Measurements from ENCODE around the gene SNX15.

DNA sequence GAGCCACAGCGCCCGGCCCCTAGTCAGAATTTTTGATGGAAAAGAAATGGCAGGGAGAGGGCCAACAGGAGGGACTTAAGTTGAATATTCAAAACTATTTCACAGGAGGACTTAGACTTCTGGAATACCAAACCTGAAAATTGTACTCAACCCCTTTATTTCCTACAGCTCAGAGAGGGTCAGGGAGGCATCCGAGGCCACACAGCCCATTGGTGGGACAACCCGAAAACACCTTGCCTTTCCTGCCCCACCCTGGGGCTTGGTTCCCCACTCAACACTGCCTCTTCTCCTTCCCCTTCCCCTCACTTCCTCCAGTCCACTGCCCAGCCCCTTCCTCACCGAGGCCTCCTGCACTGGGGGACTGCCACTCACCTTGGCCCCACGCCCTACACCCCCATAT lies 29.8 kb downstream of the SNX15 start:
- TF ChIP-seq POLR2AphosphoS5 (IDR thresholded peaks at IDR 0.05; ENCODE audit: low read depth, low read length) = no peak
- TF ChIP-seq REST (IDR thresholded peaks at IDR 0.05; ENCODE audit: insufficient read depth in 1 of 2, low read depth in 2 of 2, low read length in 2 of 2) = no peak

All from PFSK-1 (cell line).